DMS153 (cell line): ENCODE results near the gene SH2D3A.
"Not testable (repeated sequence)": the region's sequence is repeated elsewhere in the genome, so short reads cannot be mapped to it uniquely, and the experiment has no call there.

Source experiments
- DNase-seq: peaks from one replicate; lab custom pipeline; 2025; lab: John Stamatoyannopoulos, UW

The SH2D3A gene

DNA sequence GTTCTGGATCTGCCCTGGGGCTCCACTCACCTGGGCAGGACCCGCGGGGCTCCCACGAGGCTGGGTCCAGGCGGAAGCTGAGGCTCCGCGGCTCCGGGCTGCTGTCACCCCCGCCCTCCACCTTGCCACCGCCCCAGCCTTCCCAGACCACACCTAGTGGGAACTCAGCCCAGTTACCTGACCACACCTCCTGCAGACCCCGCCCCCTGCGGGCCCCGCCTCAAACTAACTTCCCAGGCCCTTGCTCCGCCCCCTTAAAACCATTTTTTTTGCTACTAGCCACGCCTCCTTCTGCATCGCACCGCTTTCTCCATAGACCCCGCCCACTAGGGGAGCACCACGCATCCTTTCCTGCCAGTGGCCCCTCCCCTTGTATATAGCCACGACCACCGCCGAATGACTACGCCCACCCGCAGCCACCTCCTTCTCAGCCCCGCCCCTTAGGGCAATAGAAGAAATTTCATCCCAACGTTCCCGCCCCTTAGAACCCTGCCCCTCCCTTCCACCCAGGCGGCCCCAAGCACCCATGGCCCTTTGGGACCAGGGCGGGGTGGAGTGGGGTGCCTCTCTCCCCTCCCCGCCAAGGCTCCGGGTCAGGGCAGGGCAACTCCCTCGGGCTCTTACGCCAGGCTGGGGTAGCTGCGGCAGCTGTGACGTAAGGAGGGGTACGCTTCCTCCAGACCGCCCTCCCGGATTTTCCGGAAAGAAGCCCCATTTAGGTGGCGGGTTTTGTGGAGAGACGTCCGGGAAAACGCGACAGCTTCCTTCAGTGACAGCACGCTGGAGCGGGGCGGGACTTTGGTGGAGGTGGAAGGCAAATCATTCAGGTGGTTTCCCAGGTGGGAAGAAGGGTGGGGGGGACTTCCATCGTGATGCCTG, at the start of gene SH2D3A:
Gene SH2D3A (minus strand): TSS at position 79 of the 879 bp plus-strand sequence. CDS start 3,687 bp downstream, outside the sequence.
- peak; percentile 90 for DNase-seq

GRCh38 chr19:6813659-6814058, 46.4 kb upstream of the SH2D3A start:
- no peak for DNase-seq

GRCh38 chr19:6812612-6813011, 45.4 kb upstream of the SH2D3A start:
- DNase-seq = no peak

GRCh38 chr19:6811906-6812305, 44.7 kb upstream of the SH2D3A start:
- peak; percentile 39 for DNase-seq

DNA sequence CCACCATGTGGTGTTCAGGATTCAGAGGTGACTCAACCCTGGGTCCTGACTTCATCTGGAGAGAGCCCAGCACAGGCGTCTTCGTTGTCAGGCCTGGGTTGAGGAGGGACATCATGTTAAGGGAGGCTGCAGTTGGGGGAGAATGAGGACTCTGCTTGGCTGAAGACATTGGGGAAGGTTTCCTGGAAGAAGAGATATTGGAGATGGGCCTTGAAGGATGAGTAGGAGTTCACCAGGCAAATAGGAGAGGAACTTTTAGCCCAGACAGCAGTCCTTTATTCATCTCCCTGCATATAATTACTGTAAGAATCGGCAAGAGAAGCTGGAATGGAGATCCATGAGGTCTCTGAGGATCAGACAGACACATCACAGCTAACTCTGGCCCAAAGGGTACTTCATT, 44.1 kb upstream of the SH2D3A start:
- no peak for DNase-seq

GRCh38 chr19:6809262-6809661, 42.0 kb upstream of the SH2D3A start:
- no peak for DNase-seq

DNA sequence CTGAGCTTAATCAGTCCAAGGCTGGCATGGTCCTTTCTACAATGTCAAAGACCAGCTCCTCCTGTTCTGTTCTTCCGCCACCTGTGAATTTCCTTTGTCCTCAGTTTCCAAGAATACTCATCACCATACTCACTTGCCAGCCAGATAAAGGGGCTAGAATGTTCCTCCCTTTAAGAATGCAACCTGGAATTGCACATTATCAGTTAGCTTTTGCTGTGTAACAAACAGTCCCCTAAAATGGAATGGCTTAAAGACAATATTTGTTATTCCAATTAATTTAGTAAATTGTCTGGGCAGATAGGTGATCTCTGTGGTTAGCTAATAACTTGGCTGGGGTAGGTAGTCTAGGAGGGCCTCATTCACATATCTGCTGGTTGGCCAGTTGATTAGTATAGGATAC, 41.3 kb upstream of the SH2D3A start:
- DNase-seq = no peak

- no peak for DNase-seq
Measured at GRCh38 chr19:6807291-6807690, 40.1 kb upstream of the SH2D3A start.

DNA sequence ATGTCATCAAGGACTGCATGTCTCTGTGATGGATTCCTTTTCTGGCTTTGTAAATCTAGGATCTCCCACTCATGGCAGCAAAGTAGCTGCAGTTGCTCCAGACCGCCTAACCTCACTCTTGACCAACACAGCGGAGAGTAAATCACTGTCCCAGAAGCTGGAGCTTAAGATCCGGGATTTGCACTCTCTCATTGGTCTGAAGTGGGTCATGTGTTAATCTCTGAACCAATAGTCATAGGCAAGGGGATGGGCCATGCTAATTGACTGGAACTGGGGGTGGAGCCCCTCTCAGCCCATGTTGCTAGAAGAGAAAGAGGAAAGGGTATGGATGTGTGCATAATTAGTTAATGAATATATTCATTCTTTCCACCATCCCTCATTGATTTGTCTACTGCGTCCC, 39.3 kb upstream of the SH2D3A start:
- no peak for DNase-seq

DNA sequence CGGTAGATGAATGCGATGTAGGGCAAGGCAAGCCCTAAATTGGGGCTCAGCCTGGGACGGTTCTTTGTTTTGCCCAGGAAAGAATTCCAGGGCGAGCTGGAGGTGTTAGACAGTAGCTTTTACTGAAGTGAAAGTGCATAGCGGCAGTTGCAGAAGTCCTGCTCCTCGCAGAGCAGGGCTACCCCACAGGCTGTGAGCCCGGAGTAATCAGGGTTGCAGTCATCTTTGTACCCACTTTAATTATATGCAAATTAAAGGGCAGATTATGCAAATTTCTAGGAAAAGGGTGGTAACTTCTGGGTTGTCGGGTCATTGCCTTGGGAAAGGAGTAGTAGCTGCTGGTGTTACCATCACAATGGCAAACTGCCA, 35.8 kb upstream of the SH2D3A start:
- no peak for DNase-seq

- peak; percentile 86 for DNase-seq
Measured at GRCh38 chr19:6802336-6803035, 35.3 kb upstream of the SH2D3A start.

GRCh38 chr19:6801485-6802086, 34.4 kb upstream of the SH2D3A start:
- DNase-seq = peak; percentile 80

DNA sequence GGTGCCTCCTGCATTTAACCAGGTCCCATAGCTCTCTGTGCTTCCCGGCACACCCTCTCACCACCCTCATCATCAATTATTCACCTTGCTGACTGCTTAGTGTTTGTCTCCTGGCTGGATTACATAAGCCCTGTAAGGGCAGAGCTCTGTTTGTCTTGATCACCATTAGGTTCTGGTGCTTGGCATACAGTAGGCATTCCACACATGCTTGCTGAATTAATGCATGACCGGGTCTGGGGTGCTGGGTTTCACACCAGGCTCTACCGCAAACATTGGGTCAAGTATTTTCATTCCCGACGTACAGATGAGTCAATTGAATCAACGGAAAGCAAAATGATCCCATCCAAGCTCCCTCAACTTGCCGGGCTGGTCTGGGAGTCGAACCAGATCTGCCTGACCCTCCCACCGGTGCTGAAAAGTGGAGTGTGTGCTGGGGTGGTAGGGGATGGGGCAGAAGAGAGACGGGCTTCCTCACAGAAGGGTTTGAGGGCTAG, 33.8 kb upstream of the SH2D3A start:
- peak; percentile 55 for DNase-seq

DNA sequence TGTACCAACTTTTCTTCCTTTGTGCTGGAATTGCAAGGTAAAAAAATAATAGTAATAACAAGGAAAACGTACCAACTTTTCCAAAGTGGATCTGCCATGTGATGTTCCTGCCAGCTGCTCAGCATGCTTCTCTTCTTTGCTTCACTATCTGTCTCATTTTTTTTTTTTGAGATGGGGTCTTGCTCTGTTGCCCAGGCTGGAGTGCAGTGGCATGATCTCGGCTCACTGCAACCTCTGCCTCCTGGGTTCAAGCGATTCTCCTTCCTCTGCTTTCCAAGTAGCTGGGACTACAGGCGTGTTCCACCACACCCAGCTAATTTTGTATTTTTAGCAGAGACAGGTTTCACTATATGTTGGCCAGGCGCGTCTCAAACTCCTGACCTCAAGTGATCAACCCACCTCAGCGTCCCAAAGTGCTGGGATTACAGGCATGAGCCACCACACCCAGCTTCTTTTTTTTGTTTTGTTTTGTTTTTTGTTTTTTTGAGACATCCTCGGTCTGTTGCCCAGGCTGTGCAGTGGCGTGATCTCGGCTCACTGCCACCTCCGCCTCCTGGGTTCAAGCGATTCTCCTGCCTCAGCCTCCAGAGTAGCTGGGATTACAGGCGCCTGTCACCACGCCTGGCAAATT, 33.0 kb upstream of the SH2D3A start:
- not testable (repeated sequence) for DNase-seq

DNA sequence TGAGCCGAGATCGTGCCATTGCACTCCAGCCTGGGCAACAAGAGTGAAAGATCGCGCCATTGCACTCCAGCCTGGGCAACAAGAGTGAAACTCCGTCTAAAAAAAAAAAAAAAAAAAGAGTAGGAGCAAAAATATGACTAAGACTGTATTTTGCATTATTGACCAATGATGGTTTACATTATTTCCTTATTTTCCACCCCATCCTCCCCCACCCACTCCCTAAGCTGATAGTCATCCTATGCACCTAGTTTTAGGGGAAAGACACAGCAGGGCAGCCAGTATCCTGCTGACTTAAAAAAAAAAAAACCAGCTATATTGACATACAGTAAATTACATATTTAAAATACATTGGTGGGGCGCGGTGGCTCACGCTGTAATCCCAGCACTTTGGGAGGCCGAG, 30.4 kb upstream of the SH2D3A start:
- DNase-seq = no peak

DNA sequence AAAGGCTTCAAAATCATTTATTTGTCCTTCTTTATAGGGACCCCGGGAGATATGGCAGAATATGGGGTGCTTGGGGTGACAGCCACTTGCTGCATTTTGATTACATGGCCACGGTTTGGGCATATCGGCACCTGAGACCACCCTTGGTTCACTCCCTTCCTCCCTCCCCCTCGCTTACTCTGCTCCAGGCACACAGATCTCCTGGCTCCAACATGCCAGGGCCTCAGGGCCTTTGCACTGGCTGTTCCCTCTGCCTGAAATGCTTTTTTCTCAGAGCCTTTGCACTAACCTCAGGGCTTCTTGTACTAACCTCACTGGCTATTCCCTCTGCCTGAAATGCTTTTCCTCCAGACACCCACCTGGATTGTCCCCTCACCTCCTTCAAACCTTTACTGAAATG, 29.0 kb upstream of the SH2D3A start:
- DNase-seq = no peak

GRCh38 chr19:6794686-6795431, 27.6 kb upstream of the SH2D3A start:
- DNase-seq = no peak

DNA sequence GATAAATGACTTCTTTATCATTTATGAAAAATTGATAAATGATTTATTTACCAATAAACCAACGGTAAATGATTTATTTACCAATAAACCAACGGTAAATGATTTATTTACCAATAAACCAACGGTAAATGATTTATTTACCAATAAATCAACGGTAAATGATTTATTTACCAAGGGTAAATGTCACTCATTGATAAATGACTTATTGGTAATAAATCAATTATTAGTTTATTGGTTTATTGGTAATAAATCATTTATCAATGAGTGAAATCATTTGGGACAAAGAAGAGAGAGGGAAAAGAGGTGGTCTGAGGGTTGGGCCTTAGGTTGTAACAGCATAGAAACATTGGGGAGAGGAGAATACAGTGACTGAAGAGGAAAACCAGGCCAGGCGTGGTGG, 26.7 kb upstream of the SH2D3A start:
- no peak for DNase-seq

GRCh38 chr19:6793411-6793810, 26.2 kb upstream of the SH2D3A start:
- DNase-seq = no peak

GRCh38 chr19:6791237-6791636, 24.0 kb upstream of the SH2D3A start:
- no peak for DNase-seq
